H9 (cell line): ENCODE results near the gene NLN. TPM values are rescaled to one million over a fixed set of nuclear protein-coding genes. Genes with fewer than 3 reads are reported as not detected.

Experiments
- DNase-seq: peaks from one replicate; pipeline ENCODE4 v3.0.0-alpha.2; 2017
- H2AFZ ChIP-seq: one replicate; pipeline ENCODE4 v1.6.1; 2013; ENCODE audit warnings: mild to moderate bottlenecking, low read length, control low read depth, moderate library complexity
- H2AK5ac ChIP-seq: 2 replicates; pipeline ENCODE4 v1.6.1; 2013; ENCODE audit warnings: low read length, control low read depth, mixed read lengths; ENCODE audit not compliant: insufficient read length
- H2BK120ac ChIP-seq: one replicate; pipeline ENCODE4 v1.6.1; 2013; ENCODE audit warnings: low read depth, mild to moderate bottlenecking, low read length, control low read depth, inconsistent platforms; ENCODE audit not compliant: poor library complexity, severe bottlenecking
- H2BK12ac ChIP-seq: 2 replicates; pipeline ENCODE4 v1.6.1; 2013; ENCODE audit warnings: low read length, control low read depth, mixed read lengths, low read depth; ENCODE audit not compliant: insufficient read length
- H2BK15ac ChIP-seq: 2 replicates; pipeline ENCODE4 v1.6.1; 2013; ENCODE audit warnings: low read depth, low read length, control low read depth
- H2BK20ac ChIP-seq: one replicate; pipeline ENCODE4 v1.6.1; 2013; ENCODE audit warnings: low read depth, mild to moderate bottlenecking, low read length, control low read depth, inconsistent platforms; ENCODE audit not compliant: poor library complexity, severe bottlenecking
- H2BK5ac ChIP-seq: 2 replicates; pipeline ENCODE4 v1.6.1; 2013; ENCODE audit warnings: low read length, control low read depth, mixed read lengths; ENCODE audit not compliant: insufficient read length
- H3K14ac ChIP-seq: 2 replicates; pipeline ENCODE4 v1.6.1; 2013; ENCODE audit warnings: low read length, control low read depth; ENCODE audit not compliant: insufficient read depth
- H3K18ac ChIP-seq: 2 replicates; pipeline ENCODE4 v1.6.1; 2013; ENCODE audit warnings: low read depth, mild to moderate bottlenecking, mixed read lengths, low read length, control low read depth; ENCODE audit not compliant: insufficient read length
- H3K23ac ChIP-seq: 2 replicates; pipeline ENCODE4 v1.6.1; 2013; ENCODE audit warnings: low read length, control low read depth, mixed read lengths, low read depth; ENCODE audit not compliant: insufficient read length
- H3K23me2 ChIP-seq: 2 replicates; pipeline ENCODE4 v1.6.1; 2013; ENCODE audit warnings: low read depth, mild to moderate bottlenecking, mixed read lengths, low read length, control low read depth; ENCODE audit not compliant: insufficient read length, poor library complexity, severe bottlenecking
- H3K27ac ChIP-seq: 2 replicates; pipeline ENCODE4 v1.5.1; 2013; ENCODE audit warnings: low read length, control low read depth, mixed read lengths, low read depth; ENCODE audit not compliant: insufficient read length
- H3K27me3 ChIP-seq: 2 replicates; pipeline ENCODE4 v1.6.1; 2013; ENCODE audit warnings: low read length, control low read depth, inconsistent platforms; ENCODE audit not compliant: insufficient read depth
- H3K4ac ChIP-seq: 2 replicates; pipeline ENCODE4 v1.6.1; 2013; ENCODE audit warnings: low read depth, mild to moderate bottlenecking, control low read depth, inconsistent platforms, low read length, moderate library complexity
- H3K4me1 ChIP-seq: 2 replicates; pipeline ENCODE4 v1.6.1; 2013; ENCODE audit warnings: low read length, control low read depth, inconsistent platforms; ENCODE audit not compliant: insufficient read depth
- H3K4me2 ChIP-seq: 2 replicates; pipeline ENCODE4 v1.6.1; 2013; ENCODE audit warnings: low read length, control low read depth, mixed read lengths; ENCODE audit not compliant: insufficient read length, insufficient read depth
- H3K56ac ChIP-seq: 2 replicates; pipeline ENCODE4 v1.6.1; 2013; ENCODE audit warnings: low read depth, mild to moderate bottlenecking, mixed read lengths, low read length, control low read depth; ENCODE audit not compliant: insufficient read length
- H3K79me1 ChIP-seq: 2 replicates; pipeline ENCODE4 v1.6.1; 2013; ENCODE audit warnings: low read depth, mild to moderate bottlenecking, moderate library complexity, low read length, control low read depth, inconsistent platforms; ENCODE audit not compliant: insufficient read depth, poor library complexity, severe bottlenecking
- H3K79me2 ChIP-seq: 2 replicates; pipeline ENCODE4 v1.6.1; 2013; ENCODE audit warnings: low read length, control low read depth, inconsistent platforms; ENCODE audit not compliant: insufficient read depth
- H3K9ac ChIP-seq: 2 replicates; pipeline ENCODE4 v1.6.1; 2013; ENCODE audit warnings: low read length, control low read depth, mixed read lengths; ENCODE audit not compliant: insufficient read length; ENCODE audit errors: extremely low read depth
- H3K9me3 ChIP-seq: one replicate; pipeline ENCODE4 v1.6.1; 2013; ENCODE audit warnings: low read depth, low read length, inconsistent platforms; ENCODE audit not compliant: control insufficient read depth
- H3T11ph ChIP-seq: one replicate; pipeline ENCODE4 v1.6.1; 2013; ENCODE audit warnings: mild to moderate bottlenecking, low read length, control low read depth, inconsistent platforms
- H4K20me1 ChIP-seq: one replicate; pipeline ENCODE4 v1.6.1; 2013; ENCODE audit not compliant: control insufficient read depth, insufficient read length, insufficient read depth
- H4K5ac ChIP-seq: 2 replicates; pipeline ENCODE4 v1.6.1; 2013; ENCODE audit warnings: low read depth, mild to moderate bottlenecking, mixed read lengths, low read length, control low read depth; ENCODE audit not compliant: insufficient read length
- H4K8ac ChIP-seq: replicated peaks from 2 replicates; pipeline ENCODE4 v1.6.1; 2013; ENCODE audit warnings: low read length, control low read depth, mixed read lengths, low read depth; ENCODE audit not compliant: insufficient read length
- H4K91ac ChIP-seq: 2 replicates; pipeline ENCODE4 v1.6.1; 2013; ENCODE audit warnings: low read depth, mild to moderate bottlenecking, moderate library complexity, mixed read lengths, low read length, control low read depth; ENCODE audit not compliant: insufficient read length
- H3K27ac Mint-ChIP-seq, 3 experiments: 2 replicates in 2 of 3; 3 replicates in 1 of 3; pipeline ENCODE4 v1.8.0; 2020 to 2021; ENCODE audit warnings: mixed read lengths in 3 of 3, mild to moderate bottlenecking in 1 of 3, moderate library complexity in 1 of 3
- H3K27me3 Mint-ChIP-seq: 2 replicates; pipeline ENCODE4 v1.8.0; 2021; ENCODE audit warnings: low read depth, mild to moderate bottlenecking, moderate library complexity, mixed read lengths
- H3K36me3 Mint-ChIP-seq, 3 experiments: 2 replicates in 2 of 3; 3 replicates in 1 of 3; pipeline ENCODE4 v1.8.0; 2020 to 2021; ENCODE audit warnings: low read depth in 3 of 3, mixed read lengths in 3 of 3; ENCODE audit not compliant: insufficient read depth in 1 of 3
- H3K4me1 Mint-ChIP-seq, 2 experiments: 2 replicates each; pipeline ENCODE4 v1.8.0; 2020; ENCODE audit warnings: mixed read lengths in 2 of 2
- H3K4me3 Mint-ChIP-seq, 2 experiments: 2 replicates in 1 of 2; 3 replicates in 1 of 2; pipeline ENCODE4 v1.8.0; 2020 to 2021; ENCODE audit warnings: mild to moderate bottlenecking in 2 of 2, mixed read lengths in 2 of 2, moderate library complexity in 1 of 2
- H3K9me3 Mint-ChIP-seq, 2 experiments: 2 replicates in 1 of 2; 3 replicates in 1 of 2; pipeline ENCODE4 v1.8.0; 2020; ENCODE audit warnings: mild to moderate bottlenecking in 2 of 2, mixed read lengths in 2 of 2, moderate library complexity in 1 of 2
- CTCF ChIP-seq: fragments of 200-600 bp; sonication (generic); conservative IDR thresholded peaks from 3 replicates; pipeline ENCODE4 v1.8.0; 2021; ENCODE audit warnings: antibody characterized with exemption, mild to moderate bottlenecking
- WGBS: extraction: QIAGEN DNeasy Blood & Tissue Kit; methylation state at CpG from one replicate; pipeline ENCODE4 v1.1.7; 2013; ENCODE audit warnings: missing lambda C conversion rate, low lambda C conversion rate, mixed read lengths; ENCODE audit not compliant: insufficient read length; ENCODE audit errors: extremely low coverage; 5-methylcytosine and 5-hydroxymethylcytosine counted together
- total RNA-seq: library from RNA; stranded (reverse); gene quantifications from 2 replicates; pipeline ENCODE4 v1.2.1, GENCODE V29; 2021

Gene NLN
- total RNA-seq, 1 experiment from 2014 or later: 137 TPM

GRCh38 chr5:65738305-65738704 lies 16.3 kb downstream of the NLN start:
- Mint-ChIP-seq H3K36me3 (peaks cover 2 to 4% (median 2%) of the 10 kb centered on the region in 3 experiments; a peak in 3 of 7 replicates), H3K27ac (peak overlapping the region in 1 of 3 experiments; percentile 77; a peak in 2 of 7 replicates), H3K4me3 (no peak overlapping the region), H3K4me1 (peaks cover 8 to 12% of the 10 kb centered on the region in 2 experiments), H3K27me3 (no peaks in the 10 kb centered on the region), H3K9me3 (no peaks in the 10 kb centered on the region)
- no peak for DNase-seq
- Histone ChIP-seq H4K20me1 (no peaks in the 10 kb centered on the region), H3K79me1 (no peaks in the 10 kb centered on the region), H2BK20ac (no peak overlapping the region), H3K4me2 (no peak overlapping the region), H4K91ac (no peak overlapping the region), H2BK12ac (no peak overlapping the region), H3K23me2 (no peaks in the 10 kb centered on the region), H3K56ac (no peak overlapping the region), H3K14ac (no peak overlapping the region), H3K23ac (no peak overlapping the region), H3T11ph (no peak overlapping the region), H3K4ac (no peak overlapping the region), H3K27ac (no peak overlapping the region), H3K79me2 (peaks cover 18% of the 10 kb centered on the region; the same call in 1 of the 2 replicates), H2AK5ac (no peak overlapping the region), H4K8ac (no peak overlapping the region), H3K9ac (no peak overlapping the region), H3K9me3 (no peaks in the 10 kb centered on the region), H2BK15ac (no peak overlapping the region), H2BK5ac (no peak overlapping the region), H3K18ac (no peak overlapping the region), H4K5ac (no peak overlapping the region), H2BK120ac (no peak overlapping the region), H3K27me3 (no peaks in the 10 kb centered on the region), H2AFZ (no peak overlapping the region), H3K4me1 (no peaks in the 10 kb centered on the region; the same call in 1 of the 2 replicates)
- no CpG with 5 or more reads among the region's 4 CpGs for WGBS
- TF ChIP-seq CTCF: no peak
